ENCODE measurements around the gene ANP32B.

ANP32B gene

GRCh38 chr9:98020476-98021145 is 37.5 kb downstream of the ANP32B start:
- Mint-ChIP-seq H3K4me3 (no peak overlapping the region), H3K4me1 (ENCODE audit: low read depth) (no peaks in the 10 kb centered on the region), H3K27me3 (no peaks in the 10 kb centered on the region), H3K27ac (no peak overlapping the region), H3K9me3 (no peaks in the 10 kb centered on the region), H3K36me3 (ENCODE audit: low read depth) (peaks cover 51% of the 10 kb centered on the region)

GRCh38 chr9:98021306-98022040 is 38.3 kb downstream of the ANP32B start:
- H3K36me3 Mint-ChIP-seq (ENCODE audit: low read depth), result peaks cover 48% of the 10 kb centered on the region
- H3K4me1 Mint-ChIP-seq (ENCODE audit: low read depth), result no peaks in the 10 kb centered on the region
- H3K27ac Mint-ChIP-seq, result no peak overlapping the region
- H3K27me3 Mint-ChIP-seq, result no peaks in the 10 kb centered on the region
- no peak overlapping the region for H3K4me3 Mint-ChIP-seq
- H3K9me3 Mint-ChIP-seq, result no peaks in the 10 kb centered on the region

GRCh38 chr9:98022447-98022846 is 39.3 kb downstream of the ANP32B start:
- Mint-ChIP-seq H3K27me3 (no peaks in the 10 kb centered on the region), H3K36me3 (ENCODE audit: low read depth) (peaks cover 41% of the 10 kb centered on the region), H3K9me3 (no peaks in the 10 kb centered on the region), H3K4me3 (no peak overlapping the region), H3K4me1 (ENCODE audit: low read depth) (no peaks in the 10 kb centered on the region), H3K27ac (no peak overlapping the region)

- Mint-ChIP-seq H3K27ac (no peak overlapping the region), H3K4me1 (ENCODE audit: low read depth) (no peaks in the 10 kb centered on the region), H3K9me3 (no peaks in the 10 kb centered on the region), H3K36me3 (ENCODE audit: low read depth) (peaks cover 24% of the 10 kb centered on the region), H3K27me3 (no peaks in the 10 kb centered on the region), H3K4me3 (no peak overlapping the region)
Measured at GRCh38 chr9:98024702-98025101, 41.6 kb downstream of the ANP32B start.

GRCh38 chr9:98031169-98031568 is 48.0 kb downstream of the ANP32B start:
- peaks cover 18% of the 10 kb centered on the region for H3K4me1 Mint-ChIP-seq (ENCODE audit: low read depth)
- no peak overlapping the region for H3K4me3 Mint-ChIP-seq
- H3K27me3 Mint-ChIP-seq, result no peaks in the 10 kb centered on the region
- H3K9me3 Mint-ChIP-seq, result no peaks in the 10 kb centered on the region
- no peak overlapping the region for H3K27ac Mint-ChIP-seq
- H3K36me3 Mint-ChIP-seq (ENCODE audit: low read depth), result peaks cover 9% of the 10 kb centered on the region

GRCh38 chr9:98031935-98032334 is 48.8 kb downstream of the ANP32B start:
- Mint-ChIP-seq H3K4me1 (ENCODE audit: low read depth) (peaks cover 18% of the 10 kb centered on the region), H3K27ac (no peak overlapping the region), H3K27me3 (no peaks in the 10 kb centered on the region), H3K4me3 (no peak overlapping the region), H3K9me3 (no peaks in the 10 kb centered on the region), H3K36me3 (ENCODE audit: low read depth) (peaks cover 5% of the 10 kb centered on the region)

GRCh38 chr9:98034593-98035546 is 51.7 kb downstream of the ANP32B start:
- H3K27me3 Mint-ChIP-seq, result no peaks in the 10 kb centered on the region
- H3K4me1 Mint-ChIP-seq (ENCODE audit: low read depth), result peaks cover 18% of the 10 kb centered on the region
- H3K36me3 Mint-ChIP-seq (ENCODE audit: low read depth), result peaks cover 5% of the 10 kb centered on the region
- H3K9me3 Mint-ChIP-seq, result no peaks in the 10 kb centered on the region
- peak overlapping the region; percentile 17 for H3K4me3 Mint-ChIP-seq
- no peak overlapping the region for H3K27ac Mint-ChIP-seq

GRCh38 chr9:98037357-98037756 is 54.2 kb downstream of the ANP32B start:
- H3K36me3 Mint-ChIP-seq (ENCODE audit: low read depth), result no peaks in the 10 kb centered on the region
- no peaks in the 10 kb centered on the region for H3K9me3 Mint-ChIP-seq
- no peak overlapping the region for H3K27ac Mint-ChIP-seq
- no peaks in the 10 kb centered on the region for H3K27me3 Mint-ChIP-seq
- H3K4me3 Mint-ChIP-seq, result no peak overlapping the region
- H3K4me1 Mint-ChIP-seq (ENCODE audit: low read depth), result peaks cover 16% of the 10 kb centered on the region

- no peaks in the 10 kb centered on the region for H3K9me3 Mint-ChIP-seq
- no peak overlapping the region for H3K27ac Mint-ChIP-seq
- H3K36me3 Mint-ChIP-seq (ENCODE audit: low read depth), result no peaks in the 10 kb centered on the region
- no peaks in the 10 kb centered on the region for H3K27me3 Mint-ChIP-seq
- H3K4me3 Mint-ChIP-seq, result no peak overlapping the region
- H3K4me1 Mint-ChIP-seq (ENCODE audit: low read depth), result peaks cover 8% of the 10 kb centered on the region
Measured at GRCh38 chr9:98038958-98039357, 55.8 kb downstream of the ANP32B start.

- no peak overlapping the region for H3K27ac Mint-ChIP-seq
- H3K4me1 Mint-ChIP-seq (ENCODE audit: low read depth), result peaks cover 4% of the 10 kb centered on the region
- H3K4me3 Mint-ChIP-seq, result no peak overlapping the region
- no peaks in the 10 kb centered on the region for H3K27me3 Mint-ChIP-seq
- H3K9me3 Mint-ChIP-seq, result no peaks in the 10 kb centered on the region
- no peaks in the 10 kb centered on the region for H3K36me3 Mint-ChIP-seq (ENCODE audit: low read depth)
Measured at GRCh38 chr9:98039607-98040017, 56.5 kb downstream of the ANP32B start.

- H3K36me3 Mint-ChIP-seq (ENCODE audit: low read depth), result no peaks in the 10 kb centered on the region
- peaks cover 4% of the 10 kb centered on the region for H3K4me1 Mint-ChIP-seq (ENCODE audit: low read depth)
- no peak overlapping the region for H3K27ac Mint-ChIP-seq
- no peaks in the 10 kb centered on the region for H3K9me3 Mint-ChIP-seq
- no peaks in the 10 kb centered on the region for H3K27me3 Mint-ChIP-seq
- H3K4me3 Mint-ChIP-seq, result no peak overlapping the region
Measured at GRCh38 chr9:98040212-98040611, 57.1 kb downstream of the ANP32B start.

- Mint-ChIP-seq H3K9me3 (no peaks in the 10 kb centered on the region), H3K4me3 (no peak overlapping the region), H3K4me1 (ENCODE audit: low read depth) (peaks cover 37% of the 10 kb centered on the region), H3K27me3 (no peaks in the 10 kb centered on the region), H3K36me3 (ENCODE audit: low read depth) (peaks cover 30% of the 10 kb centered on the region), H3K27ac (no peak overlapping the region)
Measured at GRCh38 chr9:98043915-98044314, 60.8 kb downstream of the ANP32B start.

- peak overlapping the region; percentile 84 for H3K4me3 Mint-ChIP-seq
- peaks cover 37% of the 10 kb centered on the region for H3K36me3 Mint-ChIP-seq (ENCODE audit: low read depth)
- no peaks in the 10 kb centered on the region for H3K27me3 Mint-ChIP-seq
- H3K9me3 Mint-ChIP-seq, result no peaks in the 10 kb centered on the region
- H3K4me1 Mint-ChIP-seq (ENCODE audit: low read depth), result peaks cover 44% of the 10 kb centered on the region
- H3K27ac Mint-ChIP-seq, result peak overlapping the region; percentile 84
Measured at GRCh38 chr9:98045234-98046179, 62.4 kb downstream of the ANP32B start.

GRCh38 chr9:98046180-98046543 is 63.0 kb downstream of the ANP32B start:
- Mint-ChIP-seq H3K36me3 (ENCODE audit: low read depth) (peaks cover 37% of the 10 kb centered on the region), H3K4me1 (ENCODE audit: low read depth) (peaks cover 44% of the 10 kb centered on the region), H3K9me3 (no peaks in the 10 kb centered on the region), H3K27me3 (no peaks in the 10 kb centered on the region), H3K4me3 (peak overlapping the region; percentile 84), H3K27ac (peak overlapping the region; percentile 84)
